ENCODE data around the gene TULP1. TPM values are rescaled to one million over a fixed set of nuclear protein-coding genes. Genes with fewer than 3 reads are reported as not detected.
A peak's percentile ranks its signal among the peaks of the same experiment; 100 is the strongest.

TULP1 gene
- total and polyA plus RNA-seq, 2 of the 13 experiments (the other 11 are each of a cell fraction or from before 2014, with no cell fraction given) = not detected

GRCh38 chr6:35469751-35470662 lies 42.7 kb downstream of the TULP1 start (continued):
- TF ChIP-seq FOXP4 (CRISPR knock-in tag; IDR thresholded peaks at IDR 0.05) (no peak), SCMH1 (CRISPR knock-in tag; IDR thresholded peaks at IDR 0.05; ENCODE audit: borderline replicate concordance) (no peak), ARID2 (CRISPR knock-in tag; IDR thresholded peaks at IDR 0.05; ENCODE audit: borderline replicate concordance) (peak; percentile 65; the same call in 1 of the 2 replicates), KLF6 (CRISPR knock-in tag; IDR thresholded peaks at IDR 0.05) (no peak), ELF3 (CRISPR knock-in tag; IDR thresholded peaks at IDR 0.05) (0 out of 2 replicates have a peak, but pooled peaks have one; percentile 10), RBM39 (IDR thresholded peaks at IDR 0.05; ENCODE audit: low read depth, low read length, poor library complexity, severe bottlenecking) (no peak), ZFP36L2 (CRISPR knock-in tag; IDR thresholded peaks at IDR 0.05) (no peak), ZNF205 (CRISPR knock-in tag; IDR thresholded peaks at IDR 0.05) (no peak), FIP1L1 (IDR thresholded peaks at IDR 0.05; ENCODE audit: borderline replicate concordance, insufficient read depth, low read depth, low read length) (0 out of 2 replicates have a peak, but pooled peaks have one; percentile 26), SIN3A (IDR thresholded peaks at IDR 0.05; ENCODE audit: borderline replicate concordance, low read depth, low read length) (no peak), ZNF33A (CRISPR knock-in tag; IDR thresholded peaks at IDR 0.05; ENCODE audit: borderline replicate concordance) (no peak), HOXA5 (CRISPR knock-in tag; IDR thresholded peaks at IDR 0.05) (0 out of 2 replicates have a peak, but pooled peaks have one; percentile 10), ISX (CRISPR knock-in tag; conservative IDR thresholded peaks at IDR 0.05) (no peak), NBN (conservative IDR thresholded peaks at IDR 0.05) (no peak), GLMP (CRISPR knock-in tag; IDR thresholded peaks at IDR 0.05; ENCODE audit: borderline replicate concordance) (no peak), CREBL2 (CRISPR knock-in tag; IDR thresholded peaks at IDR 0.05; ENCODE audit: borderline replicate concordance) (no peak), ZNF264 (CRISPR knock-in tag; IDR thresholded peaks at IDR 0.05) (no peak), TSC22D2 (CRISPR knock-in tag; IDR thresholded peaks at IDR 0.05; ENCODE audit: borderline replicate concordance) (no peak), SP4 (CRISPR knock-in tag; IDR thresholded peaks at IDR 0.05) (0 out of 2 replicates have a peak, but pooled peaks have one; percentile 34), MYC (CRISPR knock-in tag; IDR thresholded peaks at IDR 0.05; ENCODE audit: borderline replicate concordance) (0 out of 2 replicates have a peak, but pooled peaks have one; percentile 26), MAX (IDR thresholded peaks at IDR 0.05) (peak; percentile 66), ZNF234 (CRISPR knock-in tag; conservative IDR thresholded peaks at IDR 0.05) (no peak), HMGA1 (CRISPR knock-in tag; conservative IDR thresholded peaks at IDR 0.05) (no peak), HNRNPL (IDR thresholded peaks at IDR 0.05; ENCODE audit: low read depth, low read length) (no peak), E2F2 (CRISPR knock-in tag; IDR thresholded peaks at IDR 0.05; ENCODE audit: borderline replicate concordance) (0 out of 2 replicates have a peak, but pooled peaks have one; percentile 23)
